HG02840 (cell line): Measurements from ENCODE around the gene IGFBPL1.
"Not testable (repeated sequence)": the region's sequence is repeated elsewhere in the genome, so short reads cannot be mapped to it uniquely, and the experiment has no call there.

Experiments used
- ATAC-seq: cut with Tn5 transposase; IDR thresholded peaks from one replicate; pipeline ENCODE4 v1.9.1; 2021; ENCODE audit warnings: mild to moderate bottlenecking, moderate library complexity, moderate number of reproducible peaks; ENCODE audit not compliant: unreplicated experiment, low FRiP score

Gene IGFBPL1

DNA sequence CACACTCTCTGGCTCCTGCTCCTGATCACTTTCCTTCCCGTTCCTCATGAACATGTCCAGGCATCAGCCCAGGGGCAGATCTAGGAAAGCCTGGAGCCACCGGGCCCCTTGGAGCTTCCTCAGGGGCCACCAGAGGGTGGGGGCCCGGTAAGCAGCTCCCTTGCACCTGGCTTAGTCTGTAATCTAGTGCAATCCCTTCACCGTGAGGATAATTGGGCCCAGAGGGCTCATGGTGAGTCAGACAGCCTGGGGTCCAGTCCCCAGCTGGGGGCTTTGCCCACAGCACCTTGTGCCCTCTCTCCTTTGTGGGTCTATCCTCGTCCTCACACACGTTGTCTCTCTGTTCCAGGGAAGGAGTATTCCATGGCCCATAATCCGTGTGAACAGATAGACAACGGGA is 42.1 kb downstream of the IGFBPL1 start:
- no peak for ATAC-seq

- no peak for ATAC-seq
These were observed 43.3 kb downstream of the IGFBPL1 start for GRCh38 chr9:38380872-38381534.

DNA sequence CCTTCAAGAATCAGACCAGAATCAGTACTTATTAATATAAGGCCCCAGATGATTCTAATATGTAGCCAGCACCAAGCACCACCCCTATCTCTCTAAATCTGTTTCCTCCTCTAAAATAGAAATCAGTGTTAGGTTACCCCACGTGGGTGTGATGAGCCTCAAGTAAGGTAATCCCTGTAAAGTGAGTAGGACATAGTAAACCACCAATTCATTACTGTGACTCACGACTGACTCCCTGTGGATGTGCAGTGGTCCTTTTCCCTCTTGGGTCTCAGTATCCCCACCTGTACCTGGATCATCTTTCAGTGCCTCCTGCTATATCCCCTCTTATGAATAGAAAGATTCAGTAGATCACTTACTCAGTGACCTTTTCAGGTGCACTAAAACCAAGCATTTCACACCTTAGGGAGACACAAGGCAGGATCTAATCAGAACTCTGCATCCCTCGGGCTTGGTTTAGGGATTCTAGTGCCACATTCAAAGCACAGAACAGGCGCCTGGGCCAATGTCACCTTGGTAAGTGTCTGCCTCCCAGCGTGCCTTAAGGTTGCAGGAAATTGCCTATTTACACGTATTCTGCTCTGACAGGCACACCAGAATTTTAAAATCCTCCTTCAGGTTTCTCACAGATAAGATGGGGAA is 43.9 kb downstream of the IGFBPL1 start:
- no peak for ATAC-seq

- ATAC-seq, result not testable (repeated sequence)
These were observed 46.7 kb downstream of the IGFBPL1 start for GRCh38 chr9:38377336-38378083.

- no peak for ATAC-seq
These were observed 48.1 kb downstream of the IGFBPL1 start for GRCh38 chr9:38376021-38376670.

GRCh38 chr9:38375572-38375963 is 48.7 kb downstream of the IGFBPL1 start:
- ATAC-seq, result no peak

GRCh38 chr9:38374847-38375571 is 49.2 kb downstream of the IGFBPL1 start:
- ATAC-seq, result no peak

GRCh38 chr9:38373679-38374078 is 50.6 kb downstream of the IGFBPL1 start:
- ATAC-seq, result no peak

DNA sequence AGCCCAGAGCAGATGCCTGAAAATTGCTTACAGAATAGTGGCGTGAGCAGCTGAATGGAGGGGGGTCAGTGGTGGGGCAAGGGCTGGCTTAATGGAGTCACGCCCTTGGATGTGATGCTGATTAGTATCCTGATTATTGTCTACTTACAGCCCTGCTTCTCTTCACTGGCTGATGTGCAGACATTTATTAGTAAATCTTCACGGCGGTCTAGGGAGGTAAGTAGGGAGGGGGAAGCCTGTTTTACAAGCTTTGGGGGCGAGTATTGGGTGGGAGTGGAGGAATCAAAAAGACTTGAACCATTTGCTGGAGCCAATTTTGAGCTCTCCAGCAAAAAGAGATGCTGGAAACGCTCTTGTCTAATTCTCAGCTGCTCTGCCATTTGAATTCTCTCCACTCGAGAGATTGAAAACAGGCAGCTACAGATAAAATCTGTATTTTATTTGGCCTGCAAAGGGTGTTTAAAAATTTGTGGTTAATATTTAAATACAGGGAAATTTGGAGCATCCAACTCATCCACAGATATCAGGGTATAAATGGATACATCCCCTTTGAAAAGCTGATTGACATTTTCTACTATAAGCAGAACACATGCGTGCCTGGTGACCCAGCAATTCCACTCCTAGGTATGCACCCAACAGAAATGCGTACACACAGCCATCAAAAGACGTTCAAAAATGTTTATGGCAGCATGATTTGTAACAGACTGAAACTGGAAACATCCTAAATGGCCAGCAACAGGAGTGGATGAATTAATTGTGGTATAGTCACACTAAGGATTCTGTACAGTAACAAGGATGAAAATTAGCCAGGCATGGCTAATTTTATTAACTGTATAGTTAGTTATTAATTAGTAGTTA is 51.3 kb downstream of the IGFBPL1 start:
- ATAC-seq, result no peak

DNA sequence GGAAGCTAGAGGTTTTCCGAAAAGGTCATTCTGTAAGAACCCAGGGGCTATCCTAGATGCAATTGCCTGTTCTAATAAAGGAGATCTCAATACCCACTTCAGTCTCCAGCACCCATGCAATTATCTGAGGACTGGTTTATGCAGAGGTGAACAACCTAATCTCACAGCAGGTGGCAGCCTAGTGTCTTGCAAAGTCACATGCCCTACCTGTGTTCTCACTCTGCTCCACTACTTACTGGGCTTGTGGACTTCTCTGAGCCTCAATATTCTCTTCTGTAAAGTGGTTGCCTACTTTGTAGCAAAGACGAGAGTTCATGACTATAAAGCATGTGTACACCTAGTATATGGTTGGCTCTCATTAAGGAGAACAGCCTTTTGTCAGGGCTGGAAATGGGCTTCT is 52.8 kb downstream of the IGFBPL1 start:
- no peak for ATAC-seq

- no peak for ATAC-seq
These were observed 54.1 kb downstream of the IGFBPL1 start for GRCh38 chr9:38370176-38370575.

DNA sequence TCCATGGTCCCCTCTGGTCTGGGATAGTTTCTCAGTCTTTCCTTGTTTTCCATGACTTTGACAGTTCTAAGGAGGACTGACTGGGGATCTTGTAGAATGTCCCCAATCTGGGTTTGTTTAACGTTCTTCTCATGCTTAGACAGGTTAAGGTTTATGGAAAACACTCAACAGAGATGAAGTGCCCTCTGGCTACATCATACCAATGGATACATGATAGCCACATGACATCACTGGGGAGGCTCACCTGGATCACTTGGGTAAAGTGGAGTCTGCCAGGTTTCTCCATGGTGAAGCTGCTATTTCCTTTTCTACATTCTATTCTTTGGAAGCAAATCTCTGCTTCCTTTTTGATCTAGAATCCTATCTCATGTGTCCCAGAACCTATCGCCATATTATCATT is 55.5 kb downstream of the IGFBPL1 start:
- no peak for ATAC-seq

DNA sequence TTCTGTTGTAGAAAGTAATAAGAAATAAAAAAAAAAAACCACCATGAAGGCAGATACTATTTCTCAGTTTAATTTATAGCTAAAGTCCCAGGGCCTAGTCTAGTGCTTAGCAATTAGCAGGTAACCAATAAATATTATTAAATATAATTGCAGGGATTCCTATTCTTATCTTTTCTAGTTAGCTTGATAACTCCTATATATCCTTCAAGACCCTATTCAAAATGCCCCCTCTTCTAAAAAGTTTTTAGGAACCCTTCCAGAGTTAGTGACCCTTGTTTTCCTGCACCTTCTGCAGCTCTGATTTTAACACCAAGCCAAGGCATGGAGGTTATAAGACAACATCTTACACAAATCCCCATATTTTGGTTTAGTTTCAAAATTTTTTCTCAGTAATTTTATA is 56.4 kb downstream of the IGFBPL1 start:
- ATAC-seq, result no peak

GRCh38 chr9:38363589-38363925 is 60.7 kb downstream of the IGFBPL1 start:
- ATAC-seq, result no peak

- no peak for ATAC-seq
These were observed 61.2 kb downstream of the IGFBPL1 start for GRCh38 chr9:38362852-38363588.

GRCh38 chr9:38361473-38361850 is 62.8 kb downstream of the IGFBPL1 start:
- ATAC-seq, result no peak

DNA sequence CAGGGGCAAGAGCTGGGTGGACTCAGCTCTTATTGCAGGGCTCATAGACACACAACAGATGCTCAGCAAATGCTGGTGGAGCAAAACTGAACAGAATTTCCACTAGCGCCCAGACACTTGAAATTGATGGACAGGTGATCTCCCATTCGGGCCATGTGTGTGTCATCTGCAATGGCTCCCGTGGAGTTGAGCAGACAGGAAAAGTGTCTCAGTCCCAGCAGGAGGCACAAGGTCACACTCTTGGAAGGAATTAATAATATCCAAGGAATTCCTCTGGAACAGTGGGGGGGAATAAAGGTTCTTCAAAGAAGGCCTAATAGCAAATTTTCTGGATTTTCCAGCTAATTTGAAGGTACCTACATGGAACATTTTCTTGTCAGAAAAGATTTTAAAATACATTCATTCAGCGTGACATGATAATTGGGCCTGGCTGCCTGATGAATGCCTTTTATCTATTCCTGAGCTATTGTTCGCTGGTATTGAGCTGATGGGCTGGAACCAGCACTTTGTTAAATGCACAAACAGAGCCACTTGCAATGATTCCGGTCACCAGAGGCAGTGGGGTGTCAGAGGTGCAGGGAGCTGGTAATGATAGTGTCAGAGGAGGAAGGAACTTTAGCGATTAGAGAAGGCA is 63.3 kb downstream of the IGFBPL1 start:
- no peak for ATAC-seq

DNA sequence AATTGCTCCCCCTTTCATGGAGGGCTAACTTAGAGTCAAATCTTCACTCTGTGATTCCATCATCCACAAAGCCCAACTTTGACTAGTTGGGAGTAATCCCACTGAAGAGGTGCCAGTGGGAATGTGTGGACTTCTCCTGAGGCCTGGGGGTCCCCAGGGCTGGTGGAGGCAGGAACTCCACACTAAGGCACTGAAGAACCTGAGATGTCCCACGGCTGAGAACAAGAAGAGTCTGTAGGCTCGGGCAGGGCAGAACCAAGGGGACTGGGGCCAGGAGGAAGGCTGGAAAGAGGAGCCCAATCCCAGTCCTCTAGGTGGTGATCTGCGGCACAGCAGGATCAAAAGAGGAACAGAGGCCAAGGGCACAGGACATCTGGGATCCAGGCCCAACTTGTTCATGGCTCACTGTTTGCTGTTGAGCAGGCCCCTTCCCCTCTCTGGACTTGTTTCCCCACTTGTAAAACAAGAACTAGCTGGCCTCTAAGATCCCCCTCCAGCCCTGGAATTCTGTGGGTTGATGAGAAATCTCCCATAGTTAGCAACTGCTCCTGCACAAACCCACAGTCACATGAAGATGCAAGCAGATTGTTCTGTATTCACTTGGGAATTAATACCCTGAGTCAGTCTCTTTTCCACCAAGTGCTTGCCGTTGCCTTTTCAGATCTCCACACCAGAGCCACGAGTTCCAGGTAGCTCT is 64.4 kb downstream of the IGFBPL1 start:
- ATAC-seq, result no peak
